Peyer's patch (tissue), 4 donors: ENCODE measurements around the gene RUBCN.

Source experiments
- POLR2A ChIP-seq, 2 donors: fragments of 450-650 bp; IDR thresholded peaks; one replicate each; pipeline ENCODE4 v1.5.1; 2017; ENCODE audit warnings: antibody characterized with exemption in 2 of 2, mild to moderate bottlenecking in 2 of 2, moderate library complexity in 2 of 2
- TF ChIP-seq, protein P1 (sequence below), 6 experiments: fragments of 450-650 bp in 4 of 6; fragments of 200-600 bp in 2 of 6; sonication (generic) in 1 of 6; IDR thresholded peaks; one replicate each; pipeline ENCODE4 v1.5.1; 2017 to 2019; ENCODE audit warnings: antibody characterized with exemption in 6 of 6, mild to moderate bottlenecking in 3 of 6, moderate library complexity in 1 of 6

- TF ChIP-seq, protein P1, sequence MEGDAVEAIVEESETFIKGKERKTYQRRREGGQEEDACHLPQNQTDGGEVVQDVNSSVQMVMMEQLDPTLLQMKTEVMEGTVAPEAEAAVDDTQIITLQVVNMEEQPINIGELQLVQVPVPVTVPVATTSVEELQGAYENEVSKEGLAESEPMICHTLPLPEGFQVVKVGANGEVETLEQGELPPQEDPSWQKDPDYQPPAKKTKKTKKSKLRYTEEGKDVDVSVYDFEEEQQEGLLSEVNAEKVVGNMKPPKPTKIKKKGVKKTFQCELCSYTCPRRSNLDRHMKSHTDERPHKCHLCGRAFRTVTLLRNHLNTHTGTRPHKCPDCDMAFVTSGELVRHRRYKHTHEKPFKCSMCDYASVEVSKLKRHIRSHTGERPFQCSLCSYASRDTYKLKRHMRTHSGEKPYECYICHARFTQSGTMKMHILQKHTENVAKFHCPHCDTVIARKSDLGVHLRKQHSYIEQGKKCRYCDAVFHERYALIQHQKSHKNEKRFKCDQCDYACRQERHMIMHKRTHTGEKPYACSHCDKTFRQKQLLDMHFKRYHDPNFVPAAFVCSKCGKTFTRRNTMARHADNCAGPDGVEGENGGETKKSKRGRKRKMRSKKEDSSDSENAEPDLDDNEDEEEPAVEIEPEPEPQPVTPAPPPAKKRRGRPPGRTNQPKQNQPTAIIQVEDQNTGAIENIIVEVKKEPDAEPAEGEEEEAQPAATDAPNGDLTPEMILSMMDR (IDR thresholded peaks at IDR 0.05), result no peak
- TF ChIP-seq POLR2A (IDR thresholded peaks at IDR 0.05), result no peak
Measured at GRCh38 chr3:197752107-197752506, 15.4 kb upstream of the RUBCN start.
